ENCODE results near the gene CISH.

DNA sequence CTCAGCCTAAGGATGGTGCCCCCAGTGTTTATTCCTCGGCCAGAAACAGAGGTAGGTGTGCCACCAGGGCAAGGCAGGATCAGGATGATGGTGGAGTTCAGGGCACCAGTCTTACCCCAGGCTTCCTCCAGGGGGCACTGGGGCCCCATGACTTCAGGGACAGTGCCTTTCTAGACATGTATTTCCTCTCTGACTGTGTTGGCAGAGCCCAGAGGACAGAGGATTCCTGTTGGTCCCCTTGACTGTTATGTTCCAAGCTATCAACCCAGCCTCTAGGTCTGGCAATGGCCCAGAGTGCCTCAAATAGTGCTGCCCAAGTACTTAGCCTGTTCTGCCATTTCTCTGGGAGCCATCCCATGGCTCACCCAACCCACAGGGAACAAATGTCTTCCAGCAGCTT, 39.4 kb downstream of the CISH start:
- TF ChIP-seq POLR2AphosphoS5 (IDR thresholded peaks at IDR 0.05; ENCODE audit: borderline replicate concordance, low read depth, low read length), result no peak
- TF ChIP-seq EZH2 (IDR thresholded peaks at IDR 0.05), result no peak
- no peak for TF ChIP-seq FOXP2 (optimal IDR thresholded peaks at IDR 0.05; ENCODE audit: control extremely low read depth, extremely low read length, insufficient read depth)

All from SK-N-MC (cell line).